ENCODE data around the gene HIPK3.

The HIPK3 gene

GRCh38 chr11:33388793-33389525, 131.8 kb downstream of the HIPK3 start:
- no peaks in the 10 kb centered on the region for H3K36me3 ChIP-seq
- no peak overlapping the region for H3K4me3 ChIP-seq (ENCODE audit: low read depth, low read length)
- no peak overlapping the region for H3K27ac ChIP-seq
- no peaks in the 10 kb centered on the region for H3K27me3 ChIP-seq (ENCODE audit: insufficient read depth, low read depth, severe bottlenecking)
- no peak for TF ChIP-seq CTCF (IDR thresholded peaks at IDR 0.05; ENCODE audit: low read depth, low read length)
- no peak for DNase-seq
- peaks cover 3% of the 10 kb centered on the region for H3K9me3 ChIP-seq (ENCODE audit: severe bottlenecking)

- no peak for DNase-seq
- H3K9me3 ChIP-seq (ENCODE audit: severe bottlenecking) = peaks cover 3% of the 10 kb centered on the region
- H3K27me3 ChIP-seq (ENCODE audit: insufficient read depth, low read depth, severe bottlenecking) = no peaks in the 10 kb centered on the region
- no peak overlapping the region for H3K4me3 ChIP-seq (ENCODE audit: low read depth, low read length)
- no peak overlapping the region for H3K27ac ChIP-seq
- no peak for TF ChIP-seq CTCF (IDR thresholded peaks at IDR 0.05; ENCODE audit: low read depth, low read length)
- H3K36me3 ChIP-seq = no peaks in the 10 kb centered on the region
These were observed 132.5 kb downstream of the HIPK3 start for GRCh38 chr11:33389635-33390034.

DNA sequence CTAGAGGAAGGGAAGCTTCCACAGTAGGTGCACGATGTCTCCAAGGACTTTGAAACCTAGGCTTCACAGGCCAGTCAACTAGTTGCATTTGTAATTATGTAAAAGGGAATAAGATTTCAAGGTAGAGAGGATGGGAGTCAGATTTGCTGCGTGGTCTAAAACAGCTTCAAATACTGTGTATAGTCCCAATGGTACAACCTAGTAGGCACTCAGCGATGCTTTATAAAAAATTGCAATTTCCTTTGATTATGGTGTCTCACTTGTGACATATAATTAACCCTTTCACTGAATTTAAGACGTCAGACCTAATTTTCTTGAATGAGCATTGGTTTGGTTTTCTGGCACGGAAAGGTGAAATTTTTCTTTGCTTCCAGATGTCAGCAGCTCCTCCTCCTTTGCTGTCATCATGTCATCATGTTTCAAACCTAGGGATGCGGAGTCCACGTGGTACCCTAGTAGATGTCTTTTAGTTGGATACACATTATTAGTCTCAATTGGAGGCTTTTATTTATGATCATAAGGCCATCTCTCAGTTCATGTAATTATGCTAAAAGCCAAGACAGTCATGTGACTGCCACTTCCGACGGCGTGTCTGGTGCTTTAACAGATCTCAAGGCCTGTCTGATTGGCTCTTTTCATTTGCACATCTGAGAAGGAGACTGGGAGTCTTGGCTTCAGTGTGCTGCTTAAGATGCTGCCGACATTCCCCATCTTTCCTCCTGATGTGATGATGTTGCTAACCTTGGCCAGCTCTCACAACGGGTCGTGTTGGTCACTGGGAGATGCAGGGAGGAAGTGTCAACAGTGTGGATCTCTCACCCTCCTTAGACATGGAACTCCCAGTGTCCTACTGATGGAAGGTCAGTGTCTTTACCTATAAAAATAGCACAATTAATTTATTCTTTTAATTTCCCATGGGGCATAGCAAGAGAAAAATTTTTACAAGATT, 134.0 kb downstream of the HIPK3 start:
- no peaks in the 10 kb centered on the region for H3K27me3 ChIP-seq (ENCODE audit: insufficient read depth, low read depth, severe bottlenecking)
- TF ChIP-seq CTCF (IDR thresholded peaks at IDR 0.05; ENCODE audit: low read depth, low read length) = no peak
- H3K9me3 ChIP-seq (ENCODE audit: severe bottlenecking) = no peaks in the 10 kb centered on the region
- H3K27ac ChIP-seq = no peak overlapping the region
- H3K36me3 ChIP-seq = no peaks in the 10 kb centered on the region
- DNase-seq = no peak
- no peak overlapping the region for H3K4me3 ChIP-seq (ENCODE audit: low read depth, low read length)

GRCh38 chr11:33391893-33392251, 134.7 kb downstream of the HIPK3 start:
- H3K27ac ChIP-seq = no peak overlapping the region
- H3K36me3 ChIP-seq = no peaks in the 10 kb centered on the region
- no peaks in the 10 kb centered on the region for H3K27me3 ChIP-seq (ENCODE audit: insufficient read depth, low read depth, severe bottlenecking)
- no peaks in the 10 kb centered on the region for H3K9me3 ChIP-seq (ENCODE audit: severe bottlenecking)
- DNase-seq = no peak
- no peak overlapping the region for H3K4me3 ChIP-seq (ENCODE audit: low read depth, low read length)
- no peak for TF ChIP-seq CTCF (IDR thresholded peaks at IDR 0.05; ENCODE audit: low read depth, low read length)

- Histone ChIP-seq H3K9me3 (ENCODE audit: severe bottlenecking) (no peaks in the 10 kb centered on the region), H3K27ac (no peak overlapping the region), H3K36me3 (no peaks in the 10 kb centered on the region), H3K4me3 (ENCODE audit: low read depth, low read length) (no peak overlapping the region), H3K27me3 (ENCODE audit: insufficient read depth, low read depth, severe bottlenecking) (no peaks in the 10 kb centered on the region)
- no peak for TF ChIP-seq CTCF (IDR thresholded peaks at IDR 0.05; ENCODE audit: low read depth, low read length)
- no peak for DNase-seq
These were observed 137.4 kb downstream of the HIPK3 start for GRCh38 chr11:33394431-33395109.

Measured in WERI-Rb-1 (cell line).